ENCODE results near the gene TMEM212.
"Not testable (repeated sequence)": the region's sequence is repeated elsewhere in the genome, so short reads cannot be mapped to it uniquely, and the experiment has no call there.

Gene TMEM212

GRCh38 chr3:171892457-171892856 is 49.3 kb downstream of the TMEM212 start:
- DNase-seq (ENCODE audit: low spot score): no peak

GRCh38 chr3:171895291-171895690 is 52.1 kb downstream of the TMEM212 start:
- no peak for DNase-seq (ENCODE audit: low spot score)

GRCh38 chr3:171895900-171896299 is 52.8 kb downstream of the TMEM212 start:
- no peak for DNase-seq (ENCODE audit: low spot score)

GRCh38 chr3:171896316-171896715 is 53.2 kb downstream of the TMEM212 start:
- no peak for DNase-seq (ENCODE audit: low spot score)

- no peak for DNase-seq (ENCODE audit: low spot score)
Observed at GRCh38 chr3:171898192-171898591, 55.0 kb downstream of the TMEM212 start.

- no peak for DNase-seq (ENCODE audit: low spot score)
Observed at GRCh38 chr3:171900446-171900845, 57.3 kb downstream of the TMEM212 start.

GRCh38 chr3:171901615-171902312 is 58.6 kb downstream of the TMEM212 start:
- DNase-seq (ENCODE audit: low spot score): no peak

- no peak for DNase-seq (ENCODE audit: low spot score)
Observed at GRCh38 chr3:171904829-171905228, 61.7 kb downstream of the TMEM212 start.

GRCh38 chr3:171906503-171906902 is 63.4 kb downstream of the TMEM212 start:
- not testable (repeated sequence) for DNase-seq (ENCODE audit: low spot score)

- no peak for DNase-seq (ENCODE audit: low spot score)
Observed at GRCh38 chr3:171906951-171907676, 64.0 kb downstream of the TMEM212 start.

GRCh38 chr3:171907761-171908160 is 64.6 kb downstream of the TMEM212 start:
- DNase-seq (ENCODE audit: low spot score): no peak

GRCh38 chr3:171908731-171909130 is 65.6 kb downstream of the TMEM212 start:
- DNase-seq (ENCODE audit: low spot score): no peak
